GM18858 (cell line): ENCODE measurements around the gene IST1.

Experiments
- ATAC-seq: cut with Tn5 transposase; IDR thresholded peaks from one replicate; pipeline ENCODE4 v1.9.1; 2021; ENCODE audit not compliant: unreplicated experiment

The IST1 gene

DNA sequence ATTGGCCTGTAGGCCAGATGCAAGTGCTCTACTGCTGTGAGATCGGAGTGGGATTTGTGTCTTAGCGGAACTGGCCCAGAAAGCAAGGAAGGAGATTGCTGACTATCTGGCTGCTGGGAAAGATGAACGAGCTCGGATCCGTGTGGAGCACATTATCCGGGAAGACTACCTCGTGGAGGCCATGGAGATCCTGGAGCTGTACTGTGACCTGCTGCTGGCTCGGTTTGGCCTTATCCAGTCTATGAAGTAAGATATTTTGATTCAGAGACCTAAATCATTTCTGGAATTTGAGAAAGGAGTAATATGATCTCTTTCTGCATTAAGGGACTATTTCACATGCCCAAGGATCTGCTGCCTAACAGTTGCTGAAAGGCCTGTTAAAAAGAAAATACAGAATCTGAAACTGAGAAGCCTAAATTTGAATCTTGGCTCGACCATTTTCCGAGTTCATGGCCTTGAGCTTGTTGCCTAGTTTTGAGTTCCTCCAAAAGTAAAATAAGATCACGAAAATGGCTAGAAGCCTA lies 21.1 kb downstream of the IST1 start:
- ATAC-seq, result no peak

DNA sequence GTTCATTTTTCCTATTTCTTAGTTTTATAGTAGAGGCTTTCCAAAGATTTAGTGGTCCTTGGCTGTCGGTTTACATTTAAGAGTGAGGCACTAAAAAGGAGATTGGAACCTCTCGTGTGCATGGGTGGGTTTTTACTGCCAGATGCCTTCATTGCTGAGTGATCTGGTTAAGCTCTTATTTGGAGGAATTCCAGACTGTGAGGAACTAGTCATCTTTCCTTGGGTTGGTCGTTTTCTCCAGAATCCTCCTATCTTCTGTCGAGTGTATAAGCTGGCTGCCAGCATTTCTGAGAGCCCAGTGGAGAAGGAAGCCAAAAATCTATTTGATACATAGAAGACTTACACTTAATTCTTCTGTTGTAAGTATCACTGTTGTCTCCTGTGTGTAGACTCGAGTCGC lies 22.6 kb downstream of the IST1 start:
- ATAC-seq, result no peak

DNA sequence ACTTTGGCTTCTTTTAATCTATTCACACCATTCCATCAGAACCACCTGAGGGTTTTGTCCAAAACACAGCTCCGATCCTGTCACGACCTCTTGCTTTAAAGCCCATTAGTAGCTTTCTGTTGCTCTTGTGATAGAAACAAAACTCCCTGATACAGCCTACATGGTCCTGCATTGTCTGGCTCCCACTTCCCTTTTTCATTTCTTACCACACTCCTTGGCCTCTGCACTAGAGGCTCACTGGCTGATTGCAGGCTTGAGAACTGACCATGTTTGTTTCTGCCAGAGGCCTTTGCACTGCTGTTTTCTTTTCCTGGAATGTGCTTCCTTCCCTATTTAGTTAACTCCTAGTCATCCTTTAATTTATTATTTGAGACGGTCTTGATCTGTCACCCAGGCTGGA lies 23.7 kb downstream of the IST1 start:
- peak; percentile 81 for ATAC-seq

GRCh38 chr16:71920658-71921057 lies 25.3 kb downstream of the IST1 start:
- ATAC-seq, result no peak

DNA sequence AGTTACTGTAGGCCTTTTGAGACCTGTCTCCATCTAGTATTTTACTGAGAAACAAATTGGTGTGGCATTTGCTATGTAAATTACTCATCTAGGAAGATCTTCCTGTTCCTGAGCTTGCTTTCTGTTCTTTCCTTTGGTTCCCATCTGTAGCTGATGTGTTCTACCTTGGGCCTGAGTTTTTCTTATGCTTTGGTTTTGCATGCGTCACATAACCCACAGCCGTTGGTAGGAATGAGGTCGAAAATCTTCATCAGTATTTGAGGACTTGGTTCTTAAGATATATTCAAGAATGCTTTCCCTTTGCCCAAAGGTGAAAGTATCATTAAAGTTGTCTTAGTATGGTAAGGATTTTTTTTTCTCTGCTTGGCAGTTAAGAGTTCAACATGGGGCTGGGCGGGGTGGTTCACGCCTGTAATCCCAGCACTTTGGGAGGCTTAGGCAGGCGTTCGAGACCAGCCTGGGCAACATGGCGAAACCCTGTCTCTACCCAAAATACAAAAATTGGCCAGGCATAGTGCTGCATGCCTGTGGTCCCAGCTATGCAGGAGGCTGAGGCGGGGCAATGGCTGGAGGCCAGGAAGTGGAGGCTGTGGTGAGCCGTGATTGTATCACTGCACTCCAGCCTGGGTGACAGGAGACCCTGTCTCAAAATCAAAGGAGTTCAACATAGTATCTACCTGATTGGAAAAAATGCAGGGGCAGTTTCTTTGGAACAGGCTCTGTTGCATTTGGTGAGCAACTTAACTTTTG lies 28.8 kb downstream of the IST1 start:
- no peak for ATAC-seq

GRCh38 chr16:71924710-71925109 lies 29.4 kb downstream of the IST1 start:
- no peak for ATAC-seq

- no peak for ATAC-seq
These were observed 32.1 kb downstream of the IST1 start for GRCh38 chr16:71927383-71927782.

DNA sequence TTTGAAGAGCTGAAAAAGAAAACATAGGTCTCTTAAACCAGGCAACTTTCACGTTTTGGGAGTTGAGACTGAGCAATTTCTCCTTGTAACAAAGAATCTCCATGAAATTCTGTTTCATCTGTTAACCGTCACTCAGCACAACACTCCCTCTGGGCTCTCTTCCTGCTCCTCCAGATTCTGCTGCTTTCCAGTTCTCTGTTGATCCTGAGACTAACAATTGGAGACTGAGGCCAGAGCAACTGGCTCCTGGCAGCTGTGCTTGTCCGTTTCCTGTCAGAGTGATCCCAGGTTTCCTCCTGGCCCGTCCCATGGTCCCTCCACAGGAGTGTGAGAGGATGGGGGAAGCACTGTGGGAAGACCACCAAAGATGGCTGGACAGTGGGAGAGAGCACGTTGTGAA lies 32.5 kb downstream of the IST1 start:
- no peak for ATAC-seq

DNA sequence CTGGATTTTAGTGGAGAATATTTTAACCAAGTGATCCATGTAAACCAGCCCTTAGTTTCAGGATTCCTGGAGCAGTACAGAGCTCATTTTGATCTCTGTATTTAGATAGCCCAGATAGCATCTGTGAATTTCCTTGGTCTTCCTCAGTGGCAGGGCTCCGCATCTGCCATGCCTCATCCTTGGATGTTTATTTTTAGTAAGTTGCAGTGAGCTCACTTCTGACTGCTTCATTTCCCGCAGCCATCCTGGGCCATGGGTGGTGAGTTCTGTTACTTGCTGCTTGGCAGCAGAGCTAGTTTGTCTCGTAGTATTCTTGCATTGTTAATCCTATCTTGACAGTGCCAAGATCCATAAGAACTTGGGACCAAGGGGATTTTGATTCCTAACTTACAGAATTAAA lies 33.7 kb downstream of the IST1 start:
- no peak for ATAC-seq

- ATAC-seq, result no peak
These were observed 34.8 kb downstream of the IST1 start for GRCh38 chr16:71930013-71930563.

DNA sequence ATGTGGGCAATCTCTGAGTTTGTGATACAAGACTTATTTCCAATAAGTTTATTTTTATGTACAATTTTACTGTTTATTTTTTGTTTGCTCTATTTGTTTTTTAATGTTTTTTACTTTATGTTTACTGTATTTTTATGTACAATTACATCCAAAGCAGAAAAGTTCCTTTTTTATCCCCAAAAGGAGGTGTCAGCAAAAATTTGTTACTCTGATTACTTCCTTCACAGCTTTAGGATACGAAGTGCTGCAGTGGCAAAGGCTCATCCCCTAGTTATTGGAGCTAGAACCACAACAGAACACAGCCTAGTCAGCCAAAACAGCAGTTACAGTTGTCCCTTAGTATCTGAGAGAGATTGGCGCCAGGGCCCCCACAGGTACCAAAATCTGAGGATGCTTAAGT lies 35.7 kb downstream of the IST1 start:
- ATAC-seq, result no peak

DNA sequence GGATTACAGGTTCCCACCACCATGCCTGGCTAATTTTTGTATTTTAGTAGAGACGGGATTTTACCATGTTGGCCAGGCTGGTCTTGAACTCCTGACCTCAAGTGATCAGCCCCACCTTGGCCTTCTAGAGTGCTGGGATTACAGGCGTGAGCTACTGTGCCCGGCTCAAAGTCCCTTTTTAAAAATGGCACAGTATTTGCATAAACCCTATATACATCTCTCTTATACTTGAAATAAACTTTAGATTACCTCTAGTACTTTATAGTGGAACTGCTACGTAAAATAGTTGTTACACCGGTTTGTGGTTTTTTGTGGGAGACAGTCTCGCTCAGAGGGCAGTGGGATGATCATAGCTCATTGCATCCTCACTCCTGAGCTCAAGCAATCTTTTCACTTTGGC lies 36.3 kb downstream of the IST1 start:
- no peak for ATAC-seq

- no peak for ATAC-seq
These were observed 37.7 kb downstream of the IST1 start for GRCh38 chr16:71933017-71933416.

DNA sequence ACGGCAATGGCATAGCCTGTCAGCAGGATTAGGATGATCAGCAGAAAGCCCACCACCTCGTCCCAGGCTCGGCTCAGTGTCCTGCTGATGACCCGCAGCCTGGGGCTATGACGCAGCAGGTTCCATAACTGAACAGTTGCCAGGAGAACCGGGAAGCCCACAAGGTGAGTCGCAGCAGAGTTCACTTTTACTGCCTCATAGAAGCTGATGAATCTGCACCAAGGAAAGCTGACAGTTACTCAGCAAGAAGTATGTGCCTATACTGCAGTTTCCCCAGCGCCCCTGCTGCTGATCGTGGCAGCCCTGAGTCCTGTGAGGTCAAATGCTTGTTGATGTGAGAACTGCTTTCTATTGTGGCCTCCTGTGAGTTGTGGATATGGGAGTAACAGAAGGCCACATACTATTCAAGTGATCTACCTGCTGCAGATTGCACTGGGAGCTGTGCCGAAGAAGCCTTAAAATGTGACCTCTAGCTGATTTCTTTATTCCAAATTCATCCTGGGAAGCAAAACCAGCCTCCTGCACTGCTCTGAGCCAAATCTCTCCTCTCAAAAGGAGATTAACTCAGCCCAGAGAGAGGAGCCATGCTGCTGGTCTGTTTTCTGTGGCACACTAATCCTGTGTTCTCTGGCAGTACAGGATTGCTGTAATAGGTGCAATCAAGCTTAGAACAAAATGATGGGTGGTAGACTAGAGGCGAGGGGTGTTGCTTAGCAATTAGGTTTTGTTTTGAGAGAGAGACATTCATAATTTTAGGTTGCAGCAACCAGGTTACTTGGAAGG lies 38.8 kb downstream of the IST1 start:
- no peak for ATAC-seq

- ATAC-seq, result no peak
These were observed 42.7 kb downstream of the IST1 start for GRCh38 chr16:71937868-71938510.

- ATAC-seq, result no peak
These were observed 48.6 kb downstream of the IST1 start for GRCh38 chr16:71943887-71944286.

DNA sequence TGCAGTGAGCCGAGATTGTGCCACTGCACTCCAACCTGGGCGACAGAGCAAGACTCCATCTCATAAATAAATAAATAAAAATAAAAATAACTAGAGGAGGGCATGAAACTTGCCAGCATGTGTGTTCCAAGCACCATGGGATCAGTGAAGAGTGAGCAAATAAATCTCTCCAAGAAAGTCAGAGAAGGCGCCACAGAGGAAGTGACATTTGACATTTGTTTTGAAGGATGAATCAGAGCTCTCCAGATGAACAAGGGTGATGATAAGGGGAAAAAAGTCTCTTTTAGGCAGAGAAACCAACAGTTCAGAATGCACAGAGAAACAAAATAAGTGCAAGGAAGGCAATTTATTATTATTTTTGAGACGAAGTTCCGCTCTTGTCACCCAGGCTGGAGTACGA lies 50.3 kb downstream of the IST1 start:
- ATAC-seq, result no peak

GRCh38 chr16:71952825-71953224 lies 57.5 kb downstream of the IST1 start:
- no peak for ATAC-seq

DNA sequence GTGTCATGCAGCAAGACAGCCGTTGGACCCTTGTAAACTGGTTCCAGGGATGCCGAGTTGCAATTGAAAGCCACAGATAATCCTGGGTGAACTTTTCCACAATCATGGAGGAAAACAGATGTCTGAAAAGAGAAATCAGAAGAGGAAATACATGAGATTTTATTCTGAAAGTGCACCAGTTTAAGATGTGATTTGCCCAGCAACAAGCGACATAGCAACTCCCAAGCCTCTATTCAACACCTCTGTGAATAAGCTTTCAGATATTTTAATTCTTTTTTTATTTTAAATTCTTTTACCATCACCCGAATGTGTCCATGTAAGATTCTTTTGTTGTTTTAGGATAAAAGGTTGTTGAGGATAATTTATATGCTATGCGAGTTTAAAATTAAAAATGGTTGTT lies 58.8 kb downstream of the IST1 start:
- ATAC-seq, result no peak

- no peak for ATAC-seq
These were observed 59.4 kb downstream of the IST1 start for GRCh38 chr16:71954699-71955195.

DNA sequence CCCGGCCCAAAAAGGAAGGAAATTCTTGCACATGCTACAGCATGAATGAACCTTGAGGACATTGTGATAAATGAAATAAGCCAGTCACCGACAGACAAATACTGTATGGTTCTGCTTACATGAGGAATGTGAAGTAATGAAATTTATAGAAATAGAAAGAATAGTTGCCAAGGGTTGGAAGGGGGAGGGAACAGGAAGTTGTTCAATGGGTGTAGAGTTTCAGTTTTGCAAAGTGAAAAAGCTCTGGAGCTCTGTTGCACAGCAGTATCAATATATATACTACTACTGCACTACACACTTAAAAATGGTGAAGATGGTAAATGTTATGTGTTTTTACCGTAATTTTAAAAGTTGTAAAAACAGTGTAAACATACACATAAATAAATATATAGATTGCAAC lies 61.2 kb downstream of the IST1 start:
- ATAC-seq, result no peak
